ENCODE measurements around the gene ACOT11.

GRCh38 chr1:54538538-54538937 is 9.5 kb upstream of the ACOT11 start:
- TF ChIP-seq CTCF (IDR thresholded peaks at IDR 0.05; ENCODE audit: insufficient read depth, low read length) (no peak), POLR2AphosphoS5 (IDR thresholded peaks at IDR 0.05; ENCODE audit: low read depth) (no peak)

Data from HL-60 (cell line).